Measurements from ENCODE around the gene NHLRC1. TPM values are rescaled to one million over a fixed set of nuclear protein-coding genes. Genes with fewer than 3 reads are reported as not detected.
"Not testable (repeated sequence)": the region's sequence is repeated elsewhere in the genome, so short reads cannot be mapped to it uniquely, and the experiment has no call there.

NHLRC1 gene
- total and polyA plus RNA-seq, 2 of the 8 experiments (the other 6 are each of a cell fraction or from before 2014, with no cell fraction given): 0.57 to 0.58 TPM

GRCh38 chr6:18151391-18151790, 28.9 kb upstream of the NHLRC1 start:
- POLR2A ChIA-PET (ENCODE audit: partially characterized antibody): interaction anchor here (0.6 kb wide), 2 partner anchors 176 to 818 kb away, joined by 3 to 6 read pairs; no protein-coding TSS in a partner anchor
- not testable (repeated sequence) for H2BK12ac ChIP-seq (ENCODE audit: low read depth, low read length); FAIRE-seq

More at GRCh38 chr6:18151391-18151790, 28.9 kb upstream of the NHLRC1 start:
- DNase-seq (ENCODE audit: low read depth in 1 of 2, low spot score in 2 of 2); H2BK20ac ChIP-seq (ENCODE audit: low read length); H3K4me2 ChIP-seq (ENCODE audit: insufficient read depth in 1 of 2, low read depth in 2 of 2, low read length in 2 of 2); H2AFZ ChIP-seq (ENCODE audit: low read length); H3K18ac ChIP-seq (ENCODE audit: extremely low read depth, low read length); H3K23ac ChIP-seq (ENCODE audit: insufficient read length); H3K27ac ChIP-seq (ENCODE audit: low read depth, low read length); H3K9me3 ChIP-seq (ENCODE audit: insufficient read depth in 2 of 2, low read depth in 1 of 2, low read length in 1 of 2); H3K27me3 ChIP-seq (replicated peaks in 1 of 4; ENCODE audit: control insufficient read depth in 3 of 4, extremely low read depth in 1 of 4, insufficient read depth in 3 of 4, low read length in 3 of 4); H2BK15ac ChIP-seq (ENCODE audit: low read length); H2BK5ac ChIP-seq (ENCODE audit: low read depth, low read length); H4K5ac ChIP-seq (ENCODE audit: insufficient read length, low read depth, low read length); H2AK5ac ChIP-seq (ENCODE audit: low read depth, low read length); H3K4me1 ChIP-seq (replicated peaks in 1 of 4; ENCODE audit: control insufficient read depth in 3 of 4, insufficient read depth in 4 of 4, low read length in 3 of 4); H4K20me1 ChIP-seq (replicated peaks in 1 of 2; ENCODE audit: control insufficient read depth in 1 of 2, insufficient read depth in 2 of 2, low read length in 2 of 2); H3K9ac ChIP-seq (replicated peaks in 1 of 4; ENCODE audit: extremely low read depth in 1 of 4, low read depth in 3 of 4, low read length in 3 of 4); H2BK120ac ChIP-seq (replicated peaks; ENCODE audit: low read depth, low read length); H3K36me3 ChIP-seq (ENCODE audit: control insufficient read depth in 2 of 4, insufficient read depth in 4 of 4, low read length in 3 of 4); H4K8ac ChIP-seq (ENCODE audit: extremely low read depth, insufficient read depth, low read length); H3K14ac ChIP-seq (ENCODE audit: insufficient read length); H3K79me2 ChIP-seq (ENCODE audit: control insufficient read depth in 1 of 2, insufficient read depth in 2 of 2, low read length in 2 of 2); H3K4me3 ChIP-seq (ENCODE audit: extremely low read depth in 1 of 4, insufficient read depth in 2 of 4, low read depth in 3 of 4, low read length in 4 of 4); H3K79me1 ChIP-seq (ENCODE audit: low read depth, low read length); H3K4ac ChIP-seq (replicated peaks; ENCODE audit: insufficient read length, low read depth, low read length); H4K91ac ChIP-seq (replicated peaks; ENCODE audit: insufficient read length, low read length); H3K23me2 ChIP-seq (ENCODE audit: low read depth, low read length); H3K56ac ChIP-seq (replicated peaks; ENCODE audit: insufficient read length, low read depth, low read length): not testable (repeated sequence)
- CTCF ChIA-PET (ENCODE audit: partially characterized antibody): interaction anchor here (1.5 kb wide), 1 partner anchor 13 kb away, joined by 5 read pairs; no protein-coding TSS in a partner anchor
- WGBS, 2 experiments (ENCODE audit: extremely low coverage in 1 of 2, insufficient coverage in 1 of 2, insufficient read length in 1 of 2, insufficient replicate concordance in 2 of 2, low coverage in 1 of 2, low lambda C conversion rate in 2 of 2, missing lambda C conversion rate in 1 of 2): 97% methylated on average over 3 of the region's 3 CpGs; no CpG with 5 or more reads in 1 of the 2 experiments
